Measurements from ENCODE around the gene STAG2. TPM values are rescaled to one million over a fixed set of nuclear protein-coding genes. Genes with fewer than 3 reads are reported as not detected.

STAG2 gene
- total and polyA plus RNA-seq, 2 of the 13 experiments (the other 11 are each of a cell fraction or from before 2014, with no cell fraction given): 21.0 to 50.8 TPM

GRCh38 chrX:124033821-124034220 lies 72.3 kb downstream of the STAG2 start:
- H3K9ac ChIP-seq (ENCODE audit: insufficient read depth, low read depth, low read length): no peak overlapping the region
- FAIRE-seq: no peak
- H2AFZ ChIP-seq (ENCODE audit: low read length): no peak overlapping the region
- H3K4me3 ChIP-seq (replicated peaks in 1 of 3; ENCODE audit: insufficient read depth in 1 of 3, low read depth in 2 of 3, low read length in 3 of 3): no peak overlapping the region
- BruUV-seq (replicated peaks): no TSS peak
- in situ Hi-C loops (cut with HindIII; ENCODE audit: extremely low pct_ligation_motif_present, low pct_unique_long_range_greater_than_20kb): no loop called here
- WGBS (ENCODE audit: low lambda C conversion rate): 100% methylated on average over 1 of the region's 1 CpG
- intact Hi-C loops (cut with micrococcal nuclease; ENCODE audit: unreplicated experiment): no loop called here
- no peak for TF ChIP-seq ZBTB26 (CRISPR knock-in tag; IDR thresholded peaks at IDR 0.05; ENCODE audit: borderline replicate concordance)
- no peaks in the 10 kb centered on the region for H3K79me2 ChIP-seq (ENCODE audit: insufficient read depth, low read length)
- H3K9me3 ChIP-seq (ENCODE audit: low read length): no peaks in the 10 kb centered on the region
- no peak for ATAC-seq
- no peak for DNase-seq (ENCODE audit: low spot score)
- CTCF ChIA-PET (ENCODE audit: low intra/inter-chr PET ratio, low total read pairs): no interaction called here
- H3K36me3 ChIP-seq (replicated peaks in 1 of 2; ENCODE audit: control insufficient read depth in 1 of 2, insufficient read depth in 2 of 2, low read length in 2 of 2): peaks cover 0 to 8% of the 10 kb centered on the region in 2 experiments; a peak in 2 of 5 replicates
- H3K27me3 ChIP-seq (ENCODE audit: control insufficient read depth in 1 of 2, insufficient read depth in 2 of 2, low read length in 2 of 2): no peaks in the 10 kb centered on the region
- POLR2A ChIA-PET: no interaction called here
- no peaks in the 10 kb centered on the region for H3K4me1 ChIP-seq (ENCODE audit: insufficient read depth, low read length)
- H3K27ac ChIP-seq (ENCODE audit: extremely low read length, insufficient read depth, low read length): no peak overlapping the region
- H3K4me2 ChIP-seq (ENCODE audit: low read depth, low read length): no peak overlapping the region
- no peaks in the 10 kb centered on the region for H4K20me1 ChIP-seq (ENCODE audit: insufficient read depth, low read length)

- ATAC-seq (no peak), DNase-seq (ENCODE audit: low spot score) (no peak), FAIRE-seq (no peak)
- no peak overlapping the region for H2AFZ ChIP-seq (ENCODE audit: low read length)
- no peaks in the 10 kb centered on the region for H3K79me2 ChIP-seq (ENCODE audit: insufficient read depth, low read length)
- no peaks in the 10 kb centered on the region for H3K27me3 ChIP-seq (ENCODE audit: control insufficient read depth in 1 of 2, insufficient read depth in 2 of 2, low read length in 2 of 2)
- TF ChIP-seq ZNF550 (CRISPR knock-in tag; IDR thresholded peaks at IDR 0.05; ENCODE audit: borderline replicate concordance) (no peak), ZNF816 (CRISPR knock-in tag; IDR thresholded peaks at IDR 0.05; ENCODE audit: borderline replicate concordance) (no peak), ZNF660 (CRISPR knock-in tag; IDR thresholded peaks at IDR 0.05; ENCODE audit: borderline replicate concordance, low read depth) (no peak), ETS1 (CRISPR knock-in tag; IDR thresholded peaks at IDR 0.05) (no peak), PHF21A (CRISPR knock-in tag; IDR thresholded peaks at IDR 0.05) (no peak), GPBP1L1 (CRISPR knock-in tag; IDR thresholded peaks at IDR 0.05) (no peak), ZNF776 (CRISPR knock-in tag; IDR thresholded peaks at IDR 0.05) (no peak), TRIM24 (CRISPR knock-in tag; IDR thresholded peaks at IDR 0.05) (no peak)
- H3K4me3 ChIP-seq (replicated peaks in 1 of 3; ENCODE audit: insufficient read depth in 1 of 3, low read depth in 2 of 3, low read length in 3 of 3): no peak overlapping the region
- no peak overlapping the region for H3K9ac ChIP-seq (ENCODE audit: insufficient read depth, low read depth, low read length)
- CTCF ChIA-PET (ENCODE audit: low intra/inter-chr PET ratio, low total read pairs): no interaction called here
- BruUV-seq (replicated peaks): no TSS peak
- no peaks in the 10 kb centered on the region for H3K4me1 ChIP-seq (ENCODE audit: insufficient read depth, low read length)
- no peaks in the 10 kb centered on the region for H3K9me3 ChIP-seq (ENCODE audit: low read length)
- intact Hi-C loops (cut with micrococcal nuclease; ENCODE audit: unreplicated experiment): no loop called here
- no peak overlapping the region for H3K27ac ChIP-seq (ENCODE audit: extremely low read length, insufficient read depth, low read length)
- 80% methylated on average over 1 of the region's 2 CpGs for WGBS (ENCODE audit: low lambda C conversion rate)
- H3K36me3 ChIP-seq (replicated peaks in 1 of 2; ENCODE audit: control insufficient read depth in 1 of 2, insufficient read depth in 2 of 2, low read length in 2 of 2): peaks cover 0 to 8% of the 10 kb centered on the region in 2 experiments; a peak in 1 of 5 replicates
- in situ Hi-C loops (cut with HindIII; ENCODE audit: extremely low pct_ligation_motif_present, low pct_unique_long_range_greater_than_20kb): no loop called here
- POLR2A ChIA-PET: no interaction called here
- no peaks in the 10 kb centered on the region for H4K20me1 ChIP-seq (ENCODE audit: insufficient read depth, low read length)
- H3K4me2 ChIP-seq (ENCODE audit: low read depth, low read length): no peak overlapping the region
Measured at GRCh38 chrX:124035657-124036056, 74.2 kb downstream of the STAG2 start.

Measured in HepG2 (cell line).